NAMALWA (cell line): ENCODE results near the gene RGS3.

Experiments used
- DNase-seq: peaks from one replicate; pipeline ENCODE4 v3.0.0-alpha.2; 2015; ENCODE audit warnings: low spot score

The RGS3 gene

DNA sequence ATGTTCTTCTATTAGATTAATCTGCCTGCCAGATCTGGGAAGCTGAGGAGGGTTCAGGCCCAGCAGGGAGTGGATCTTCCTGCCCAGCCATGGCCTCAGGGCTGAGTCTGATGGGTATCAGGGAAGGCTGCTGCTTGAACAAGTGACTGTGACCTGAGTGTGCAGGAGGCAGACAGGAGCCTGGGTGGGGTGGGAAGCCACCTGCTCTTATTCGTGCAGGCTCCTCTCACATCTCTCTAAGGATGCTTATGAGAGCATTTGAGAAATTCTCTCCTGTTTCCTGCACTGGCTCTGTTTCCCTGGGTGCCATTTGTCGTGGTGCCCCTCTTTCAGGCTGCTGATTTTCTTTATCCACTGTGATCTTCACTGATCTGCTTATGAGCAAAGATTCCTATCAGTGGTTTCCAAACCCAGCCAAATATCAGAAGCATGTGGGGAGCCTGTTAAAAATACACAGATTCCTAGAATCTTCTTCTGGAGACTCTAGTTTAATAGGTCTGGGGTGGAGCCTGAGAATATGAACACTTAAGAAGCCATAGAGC is 2.1 kb downstream of the RGS3 start:
- DNase-seq = no peak

GRCh38 chr9:113467183-113467582 is 3.7 kb downstream of the RGS3 start:
- no peak for DNase-seq

DNA sequence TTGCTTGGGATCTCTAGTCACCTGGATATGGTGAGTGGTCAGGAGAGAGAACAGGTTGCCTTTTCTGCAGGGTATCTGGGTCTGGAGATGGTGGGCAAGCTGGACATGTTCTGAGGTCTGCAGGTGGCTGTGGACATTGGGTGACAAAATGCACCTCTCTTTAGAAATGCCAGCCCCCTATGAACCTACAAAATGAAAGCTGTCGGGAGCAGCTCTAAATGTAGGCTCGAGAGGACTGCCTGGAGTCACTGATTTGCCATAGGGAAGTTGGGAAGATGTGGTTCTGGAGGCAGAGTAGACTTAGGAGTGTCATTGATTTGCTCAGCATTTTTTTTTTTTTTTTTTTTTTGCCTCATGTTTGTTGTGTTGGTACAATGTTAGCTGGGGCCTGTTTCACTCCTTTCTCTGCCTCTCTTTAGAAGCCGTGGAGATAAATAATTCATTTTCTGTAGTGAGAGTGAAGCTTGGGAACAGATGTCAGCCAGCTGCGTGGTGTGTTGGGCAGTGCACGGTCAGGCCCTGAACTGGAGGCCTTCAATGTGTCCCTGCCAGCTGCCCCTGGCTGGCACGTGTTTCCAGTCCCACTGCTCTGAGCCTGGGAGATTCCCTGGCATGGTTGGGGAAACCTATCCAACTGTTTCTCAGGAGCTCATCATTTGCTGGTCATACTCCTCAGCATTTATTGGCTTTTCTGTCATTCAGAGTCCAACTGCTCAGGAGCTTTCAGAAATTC is 5.4 kb downstream of the RGS3 start:
- no peak for DNase-seq

GRCh38 chr9:113471143-113471542 is 7.6 kb downstream of the RGS3 start:
- DNase-seq = no peak

DNA sequence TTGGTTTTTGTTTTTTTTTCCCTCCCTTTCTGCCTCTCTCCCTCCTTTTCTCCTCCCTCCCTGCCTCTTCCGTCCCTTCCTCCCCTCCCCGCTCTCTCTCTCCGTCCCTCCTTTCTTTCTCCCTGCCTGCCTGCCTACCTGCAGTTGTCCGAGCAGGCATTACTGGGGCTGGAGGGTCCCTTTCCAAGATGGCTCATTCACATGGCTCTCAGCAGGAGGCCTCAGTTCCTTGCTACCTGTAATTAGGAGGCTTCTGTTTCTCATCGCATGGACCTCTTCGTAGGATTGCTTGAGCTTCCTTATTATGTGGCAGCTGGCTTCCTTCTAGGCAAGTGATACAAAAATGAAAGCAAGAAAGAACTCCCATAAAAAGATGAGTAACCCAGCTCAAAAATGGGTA is 8.0 kb downstream of the RGS3 start:
- DNase-seq = no peak

- no peak for DNase-seq
Observed at GRCh38 chr9:113472199-113472598, 8.7 kb downstream of the RGS3 start.

DNA sequence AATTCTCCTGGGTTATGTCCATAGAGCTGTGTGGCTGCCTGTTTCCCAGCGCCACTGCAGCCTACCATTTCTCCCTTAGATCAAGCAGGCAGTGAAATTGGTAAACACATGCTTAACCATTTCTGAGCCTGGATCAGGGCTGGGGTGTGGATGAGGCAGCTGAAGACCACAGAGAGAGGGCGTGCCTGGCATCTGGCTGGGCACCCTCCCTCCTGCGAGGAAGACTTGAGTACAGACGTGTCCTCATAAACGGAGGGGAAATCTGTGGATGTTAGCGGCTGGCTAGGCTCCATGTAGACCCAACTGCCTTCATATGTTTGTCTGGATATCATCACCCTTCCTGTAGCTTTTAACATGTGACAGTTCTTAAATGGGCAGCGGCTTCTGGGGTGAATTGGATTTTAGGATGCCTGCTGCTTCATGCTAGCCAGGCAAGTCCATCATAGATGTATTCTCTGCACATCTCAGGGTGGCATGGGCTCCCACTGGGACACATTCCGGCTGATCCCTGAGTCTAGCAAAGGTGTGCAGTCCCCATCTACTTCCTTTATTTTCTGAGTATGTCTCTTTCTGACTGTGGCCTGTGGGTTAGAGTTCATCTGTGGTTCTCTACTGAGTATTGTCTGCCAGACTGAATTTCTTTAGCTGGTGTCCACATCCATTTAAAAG is 11.0 kb downstream of the RGS3 start:
- DNase-seq = no peak

DNA sequence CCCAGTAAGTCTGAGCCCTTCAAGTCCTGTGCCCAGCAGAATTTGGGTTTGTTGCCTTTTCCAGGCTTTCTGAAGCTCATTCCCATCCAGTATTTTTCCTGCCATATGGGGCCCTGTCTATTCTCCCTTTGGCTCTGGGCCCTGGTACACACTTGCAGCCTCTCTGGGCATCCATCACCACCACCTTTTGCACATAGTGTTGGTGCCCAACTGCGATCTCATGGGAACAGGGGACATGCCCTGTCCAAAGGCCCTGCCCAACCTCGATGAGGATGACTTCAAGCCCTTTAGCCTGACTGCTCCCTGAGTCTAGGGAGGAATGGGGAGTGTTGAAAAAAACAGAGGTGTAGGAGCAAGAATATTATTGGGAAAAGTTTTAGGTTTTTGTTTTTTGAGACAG is 11.5 kb downstream of the RGS3 start:
- DNase-seq = no peak

DNA sequence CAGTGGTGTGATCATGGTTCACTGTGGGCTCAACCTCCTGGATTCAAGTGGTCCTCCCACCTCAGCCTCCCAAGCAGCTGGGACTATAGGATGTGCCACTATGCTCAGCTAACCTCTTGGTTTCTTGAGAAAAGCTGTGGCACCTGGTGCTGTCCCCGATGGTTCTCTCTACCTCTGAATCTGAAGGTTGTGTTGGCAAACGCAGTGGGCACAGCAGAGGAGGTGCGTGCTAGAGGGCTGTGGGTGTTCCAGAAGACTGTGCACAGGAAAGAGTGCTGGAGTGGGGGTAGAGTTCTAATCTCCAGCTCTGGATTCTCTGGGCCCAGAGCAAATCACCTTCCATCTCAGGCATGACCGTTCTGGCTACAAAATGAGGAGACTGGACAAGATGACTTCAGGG is 12.5 kb downstream of the RGS3 start:
- DNase-seq = no peak

GRCh38 chr9:113476511-113476916 is 13.0 kb downstream of the RGS3 start:
- no peak for DNase-seq

DNA sequence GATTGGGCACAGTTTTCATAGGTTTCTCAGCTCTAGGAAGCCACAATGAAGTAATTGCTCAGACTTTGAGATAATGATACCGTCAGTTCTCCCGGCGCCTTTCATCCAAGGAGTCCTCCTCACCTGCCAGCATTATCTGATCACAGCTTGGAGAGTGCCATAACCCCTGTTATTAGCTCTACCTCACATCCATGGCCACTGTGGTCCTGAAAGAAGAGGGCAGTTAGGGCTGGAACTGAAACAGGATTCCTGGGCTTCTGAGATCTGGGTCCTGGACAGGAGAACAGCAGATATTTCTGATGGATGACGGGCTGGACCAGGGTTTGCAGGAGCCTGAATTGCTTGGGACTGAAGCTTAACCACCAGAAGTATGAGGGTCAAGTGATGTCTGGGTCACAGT is 13.5 kb downstream of the RGS3 start:
- no peak for DNase-seq

- DNase-seq = no peak
Observed at GRCh38 chr9:113477661-113478060, 14.1 kb downstream of the RGS3 start.

DNA sequence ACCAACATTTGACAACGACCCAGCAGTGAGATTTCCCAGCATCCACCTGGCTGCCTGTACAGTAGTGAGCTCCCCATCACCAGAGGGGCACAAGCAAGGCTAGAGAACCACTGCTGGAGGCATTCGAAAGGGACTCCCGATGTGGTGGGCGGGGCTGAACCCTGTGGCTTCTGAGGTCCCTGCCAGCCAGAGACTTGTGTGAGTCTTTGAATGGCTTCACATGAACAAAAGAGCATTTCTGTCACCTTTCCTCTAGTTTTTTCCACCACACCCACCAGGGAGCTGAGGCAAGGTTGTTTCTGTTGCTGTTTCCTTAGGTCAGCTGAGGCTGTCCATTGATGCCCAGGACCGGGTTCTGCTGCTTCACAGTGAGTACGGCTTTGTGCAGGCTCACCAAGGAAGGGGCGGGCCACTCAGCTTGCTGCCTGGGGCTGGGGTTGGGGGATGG is 15.7 kb downstream of the RGS3 start:
- no peak for DNase-seq

GRCh38 chr9:113480612-113481011 is 17.1 kb downstream of the RGS3 start:
- no peak for DNase-seq

GRCh38 chr9:113481176-113481787 is 17.8 kb downstream of the RGS3 start:
- DNase-seq = no peak

GRCh38 chr9:113482341-113482740 is 18.8 kb downstream of the RGS3 start:
- DNase-seq = no peak

GRCh38 chr9:113482991-113483675 is 19.6 kb downstream of the RGS3 start:
- DNase-seq = no peak

DNA sequence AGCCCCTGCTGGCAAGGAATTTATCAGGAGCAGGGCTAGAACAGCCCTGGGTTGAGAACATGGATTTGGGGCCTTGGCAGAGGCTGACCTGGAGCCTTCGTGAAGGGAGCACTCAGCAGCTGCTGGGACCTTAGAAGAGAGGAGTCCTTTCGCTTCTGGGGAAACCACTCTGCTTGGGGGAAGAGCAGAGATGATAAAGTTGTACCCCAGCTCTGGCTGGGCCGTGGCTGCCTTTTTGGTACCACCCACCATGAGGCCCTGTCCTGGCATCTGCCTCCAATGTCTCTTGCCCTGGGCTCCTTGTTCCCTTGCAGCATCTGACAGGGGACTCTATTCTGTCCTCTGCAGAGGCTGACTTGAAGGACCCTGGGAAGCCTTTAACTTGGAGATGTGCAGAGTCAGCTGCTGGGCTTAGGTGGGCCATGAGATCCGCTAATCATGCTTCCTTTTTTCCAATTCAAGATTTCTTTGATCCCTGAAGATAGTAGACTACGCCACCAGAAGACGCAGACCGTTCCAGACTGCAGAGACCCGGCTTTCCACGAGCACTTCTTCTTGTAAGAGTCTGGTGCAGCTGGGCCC is 20.2 kb downstream of the RGS3 start:
- no peak for DNase-seq

GRCh38 chr9:113484258-113484730 is 20.8 kb downstream of the RGS3 start:
- DNase-seq = no peak

GRCh38 chr9:113485761-113486115 is 22.2 kb downstream of the RGS3 start:
- no peak for DNase-seq

DNA sequence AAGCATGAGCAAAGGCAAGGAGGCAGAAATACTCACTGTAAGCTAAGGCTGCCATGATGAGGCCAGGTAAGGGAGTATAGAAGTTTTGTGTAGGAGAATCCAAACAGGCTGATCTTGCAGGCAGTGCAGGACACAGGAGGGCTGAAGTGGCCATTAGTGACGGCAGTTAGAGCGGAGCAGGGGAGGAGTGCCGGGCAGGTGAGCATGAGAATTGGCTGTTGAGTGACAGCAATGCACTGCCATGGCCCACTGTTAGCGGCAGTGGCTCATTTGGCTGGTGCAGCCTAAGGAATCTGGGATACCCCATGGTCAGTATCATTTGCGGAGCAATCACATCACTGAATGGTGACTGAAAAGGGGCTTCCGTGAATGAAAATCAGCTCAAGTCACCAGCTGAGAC is 22.8 kb downstream of the RGS3 start:
- DNase-seq = no peak

- no peak for DNase-seq
Observed at GRCh38 chr9:113488071-113488470, 24.5 kb downstream of the RGS3 start.
